HG02973 (cell line): ENCODE measurements around the gene RABGGTA.
"Not testable (repeated sequence)": the region's sequence is repeated elsewhere in the genome, so short reads cannot be mapped to it uniquely, and the experiment has no call there.

ENCODE experiments used
- ATAC-seq: cut with Tn5 transposase; IDR thresholded peaks from one replicate; pipeline ENCODE4 v1.9.1; 2021; ENCODE audit warnings: moderate library complexity; ENCODE audit not compliant: unreplicated experiment

RABGGTA gene

GRCh38 chr14:24222987-24223386 is 48.4 kb downstream of the RABGGTA start:
- ATAC-seq, result not testable (repeated sequence)

GRCh38 chr14:24219521-24219920 is 51.9 kb downstream of the RABGGTA start:
- no peak for ATAC-seq

GRCh38 chr14:24219080-24219479 is 52.3 kb downstream of the RABGGTA start:
- no peak for ATAC-seq

- not testable (repeated sequence) for ATAC-seq
These were observed 54.5 kb downstream of the RABGGTA start for GRCh38 chr14:24216876-24217275.

- ATAC-seq, result no peak
These were observed 55.1 kb downstream of the RABGGTA start for GRCh38 chr14:24216345-24216699.
